Transverse colon (tissue), 4 donors: ENCODE results near the gene PDE4D.

Experiments used
- CTCF ChIP-seq, 5 experiments: fragments of 200-600 bp in 3 of 5; fragments of 450-650 bp in 2 of 5; sonication (generic) in 3 of 5; IDR thresholded peaks; 1 replicate in 2 of 5; 2 replicates in 3 of 5; pipeline ENCODE4 v1.5.1; 2016 to 2017; ENCODE audit warnings: antibody characterized with exemption in 5 of 5, inconsistent platforms in 3 of 5, mild to moderate bottlenecking in 2 of 5, moderate library complexity in 1 of 5
- POLR2A ChIP-seq: fragments of 450-650 bp; IDR thresholded peaks from one replicate; pipeline ENCODE4 v1.6.1; 2016; ENCODE audit warnings: antibody characterized with exemption, mild to moderate bottlenecking, moderate library complexity
- POLR2AphosphoS5 ChIP-seq, 3 donors: sonication (generic); formaldehyde crosslinking; IDR thresholded peaks; one replicate each; pipeline ENCODE4 v1.6.1; 2016; ENCODE audit warnings: antibody characterized with exemption in 3 of 3

- TF ChIP-seq POLR2AphosphoS5 (IDR thresholded peaks at IDR 0.05) (no peak), CTCF (IDR thresholded peaks at IDR 0.05) (no peak), POLR2A (no peak)
Observed at GRCh38 chr5:59548807-59549357, 344.6 kb downstream of the PDE4D start.
